CD4-positive, CD25-positive, alpha-beta regulatory T cell (primary cell): ENCODE measurements around the gene SH3GL3. TPM values are rescaled to one million over a fixed set of nuclear protein-coding genes. Genes with fewer than 3 reads are reported as not detected.

Source experiments
- ATAC-seq, 2 donors: fragments of 150-1000 bp; cut with Tn5 transposase; one replicate each; pipeline ENCODE4 v1.10.0; 2021; ENCODE audit warnings: low read depth in 2 of 2, moderate number of reproducible peaks in 2 of 2, moderate library complexity in 1 of 2
- DNase-seq, 3 donors: peaks; one replicate each; pipeline versions ENCODE4 v3.0.0 to v3.0.0-alpha.2; 2012 to 2022; ENCODE audit warnings: mixed read lengths in 1 of 3
- H3K27ac ChIP-seq: one replicate; pipeline ENCODE4 v1.7.0; 2013; ENCODE audit warnings: mild to moderate bottlenecking, low read length; ENCODE audit not compliant: insufficient read depth, poor library complexity, severe bottlenecking
- H3K27me3 ChIP-seq: one replicate; pipeline ENCODE4 v1.7.0; 2013; ENCODE audit warnings: low read length; ENCODE audit not compliant: control insufficient read depth, insufficient read depth
- H3K36me3 ChIP-seq: one replicate; pipeline ENCODE4 v1.7.0; 2013; ENCODE audit warnings: mild to moderate bottlenecking, low read length, moderate library complexity; ENCODE audit not compliant: control insufficient read depth, insufficient read depth
- H3K4me1 ChIP-seq: 2 replicates; pipeline ENCODE4 v1.7.0; 2013; ENCODE audit warnings: mild to moderate bottlenecking, low read length; ENCODE audit not compliant: insufficient read depth, control insufficient read depth, poor library complexity, severe bottlenecking
- H3K4me3 ChIP-seq: one replicate; pipeline ENCODE4 v1.7.0; 2013; ENCODE audit warnings: low read depth, mild to moderate bottlenecking, low read length, moderate library complexity
- H3K9me3 ChIP-seq, 2 experiments: 1 replicate in 1 of 2; 2 replicates in 1 of 2; pipeline ENCODE4 v1.7.0; 2013; ENCODE audit warnings: low read length in 2 of 2, mild to moderate bottlenecking in 1 of 2, moderate library complexity in 1 of 2; ENCODE audit not compliant: control insufficient read depth in 2 of 2
- H3K27ac Mint-ChIP-seq, 3 donors: one replicate each; pipeline ENCODE4 v1.8.0; 2020 to 2022; ENCODE audit warnings: mild to moderate bottlenecking in 3 of 3, mixed read lengths in 3 of 3, moderate library complexity in 2 of 3
- H3K27me3 Mint-ChIP-seq: one replicate; pipeline ENCODE4 v1.8.0; 2022; ENCODE audit warnings: mild to moderate bottlenecking, mixed read lengths
- H3K36me3 Mint-ChIP-seq: one replicate; pipeline ENCODE4 v1.8.0; 2020; ENCODE audit warnings: mixed read lengths
- H3K4me1 Mint-ChIP-seq, 4 donors: one replicate each; pipeline ENCODE4 v1.8.0; 2020 to 2022; ENCODE audit warnings: mixed read lengths in 4 of 4, mild to moderate bottlenecking in 1 of 4
- H3K4me3 Mint-ChIP-seq, 4 donors: one replicate each; pipeline ENCODE4 v1.8.0; 2020 to 2022; ENCODE audit warnings: mild to moderate bottlenecking in 4 of 4, mixed read lengths in 4 of 4, moderate library complexity in 3 of 4
- H3K9me3 Mint-ChIP-seq, 7 donors: one replicate each; pipeline ENCODE4 v1.8.0; 2020 to 2022; ENCODE audit warnings: mixed read lengths in 7 of 7, mild to moderate bottlenecking in 3 of 7, moderate library complexity in 2 of 7
- polyA plus RNA-seq, 4 donors: library from polyadenylated mRNA; unstranded; fragments of 300-500 nt; fragmentation: Illumina TruSeq; gene quantifications; one replicate each; pipeline ENCODE4 v1.2.3, GENCODE V29; 2021
- total RNA-seq: library from RNA; stranded (reverse); gene quantifications from one replicate; pipeline ENCODE4 v1.2.3, GENCODE V29; 2022

Gene SH3GL3
- total and polyA plus RNA-seq, 5 donors from 2014 or later, result not detected

DNA sequence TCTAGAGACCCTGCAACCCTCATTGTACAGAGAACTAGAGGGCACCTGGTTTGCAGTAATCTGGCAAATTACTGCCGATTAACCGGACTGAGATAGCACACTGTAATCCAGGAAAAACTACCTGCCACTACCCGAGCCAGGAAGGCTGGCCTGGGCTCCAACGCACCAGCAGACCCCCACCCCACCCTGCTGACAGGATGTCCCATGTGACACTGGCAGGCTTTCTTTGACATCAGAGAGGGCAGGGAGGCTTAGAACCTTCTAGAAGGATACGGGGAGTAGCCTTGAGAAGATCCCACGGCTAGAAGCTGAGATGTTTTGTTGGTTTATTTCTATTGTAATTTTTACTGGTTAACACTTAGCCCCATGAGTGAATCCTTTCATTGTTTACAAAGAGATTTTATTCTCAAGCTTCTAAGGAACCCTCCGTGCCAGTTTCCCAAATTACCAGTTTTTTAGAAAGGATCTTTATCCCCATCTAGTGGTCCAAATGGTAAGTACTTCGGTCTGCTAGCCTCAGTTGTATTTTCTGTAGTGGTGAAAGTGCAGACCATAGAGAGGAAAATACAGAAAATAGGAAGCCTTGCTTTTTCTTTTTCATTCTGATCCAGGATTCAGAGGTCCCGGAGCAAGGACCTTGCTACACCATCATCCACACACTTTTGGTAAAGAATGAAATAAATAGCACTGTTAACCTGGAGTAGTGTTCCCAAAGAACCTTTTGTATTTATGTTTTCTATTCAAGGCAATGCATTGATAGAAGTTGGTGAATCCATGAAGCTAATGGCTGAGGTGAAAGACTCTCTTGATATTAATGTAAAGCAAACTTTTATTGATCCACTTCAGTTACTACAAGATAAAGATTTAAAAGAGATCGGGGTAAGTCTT is 124.9 kb downstream of the SH3GL3 start:
- Mint-ChIP-seq H3K4me1 (no peaks in the 10 kb centered on the region), H3K27me3 (peaks cover 9% of the 10 kb centered on the region), H3K36me3 (no peaks in the 10 kb centered on the region), H3K4me3 (no peak overlapping the region), H3K9me3 (peaks cover 0 to 2% (median 0%) of the 10 kb centered on the region in 7 donors), H3K27ac (no peak overlapping the region)
- H3K27me3 ChIP-seq, result no peaks in the 10 kb centered on the region
- ATAC-seq, result no peak
- H3K4me1 ChIP-seq, result no peaks in the 10 kb centered on the region
- H3K4me3 ChIP-seq, result no peak overlapping the region
- H3K36me3 ChIP-seq, result no peaks in the 10 kb centered on the region
- no peaks in the 10 kb centered on the region for H3K9me3 ChIP-seq
- no peak overlapping the region for H3K27ac ChIP-seq
- peak in 1 of 3 donors; percentile 3 for DNase-seq

GRCh38 chr15:83574345-83574744 is 127.2 kb downstream of the SH3GL3 start:
- no peaks in the 10 kb centered on the region for H3K36me3 ChIP-seq
- H3K27me3 ChIP-seq, result no peaks in the 10 kb centered on the region
- Mint-ChIP-seq H3K4me1 (no peaks in the 10 kb centered on the region), H3K9me3 (peaks cover 0 to 2% (median 0%) of the 10 kb centered on the region in 7 donors), H3K27ac (no peak overlapping the region), H3K4me3 (no peak overlapping the region), H3K27me3 (peaks cover 9% of the 10 kb centered on the region), H3K36me3 (no peaks in the 10 kb centered on the region)
- H3K4me1 ChIP-seq, result no peaks in the 10 kb centered on the region
- no peak overlapping the region for H3K4me3 ChIP-seq
- ATAC-seq, result no peak
- no peak overlapping the region for H3K27ac ChIP-seq
- H3K9me3 ChIP-seq, result no peaks in the 10 kb centered on the region
- no peak for DNase-seq

GRCh38 chr15:83578691-83579090 is 131.6 kb downstream of the SH3GL3 start:
- DNase-seq, result no peak
- peaks cover 4% of the 10 kb centered on the region for H3K27me3 Mint-ChIP-seq
- Histone ChIP-seq H3K27me3 (no peaks in the 10 kb centered on the region), H3K4me3 (no peak overlapping the region), H3K9me3 (no peaks in the 10 kb centered on the region), H3K4me1 (no peaks in the 10 kb centered on the region), H3K27ac (no peak overlapping the region), H3K36me3 (no peaks in the 10 kb centered on the region)
- no peaks in the 10 kb centered on the region for H3K4me1 Mint-ChIP-seq
- no peaks in the 10 kb centered on the region for H3K36me3 Mint-ChIP-seq
- H3K9me3 Mint-ChIP-seq, result peaks cover 0 to 2% (median 0%) of the 10 kb centered on the region in 7 donors
- no peak overlapping the region for H3K4me3 Mint-ChIP-seq
- no peak overlapping the region for H3K27ac Mint-ChIP-seq
- ATAC-seq, result no peak

DNA sequence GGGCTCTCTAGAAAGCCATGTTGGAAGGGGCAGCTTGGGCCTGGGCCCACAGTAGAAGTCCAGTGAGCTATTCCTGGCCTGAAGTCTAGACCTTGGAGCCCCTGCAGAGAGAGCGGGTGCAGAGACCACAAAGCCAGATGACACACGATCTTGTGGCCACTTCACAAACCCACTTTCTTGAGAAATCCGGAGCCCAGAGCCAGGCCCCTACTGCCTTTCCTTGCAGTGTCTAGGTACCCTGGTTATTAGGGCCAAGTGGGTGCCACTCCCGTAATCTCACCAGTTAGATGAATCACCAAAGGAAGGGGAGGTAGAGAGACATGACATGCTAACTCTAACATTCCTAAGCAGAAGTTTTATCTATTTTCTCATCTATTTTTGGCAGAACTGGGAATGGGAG is 134.2 kb downstream of the SH3GL3 start:
- no peak overlapping the region for H3K27ac Mint-ChIP-seq
- Histone ChIP-seq H3K36me3 (no peaks in the 10 kb centered on the region), H3K9me3 (no peaks in the 10 kb centered on the region), H3K27ac (no peak overlapping the region), H3K27me3 (no peaks in the 10 kb centered on the region), H3K4me3 (no peak overlapping the region), H3K4me1 (no peaks in the 10 kb centered on the region)
- H3K27me3 Mint-ChIP-seq, result no peaks in the 10 kb centered on the region
- ATAC-seq (no peak), DNase-seq (no peak)
- no peaks in the 10 kb centered on the region for H3K36me3 Mint-ChIP-seq
- H3K9me3 Mint-ChIP-seq, result no peaks in the 10 kb centered on the region
- H3K4me1 Mint-ChIP-seq, result no peaks in the 10 kb centered on the region
- no peak overlapping the region for H3K4me3 Mint-ChIP-seq

- DNase-seq (no peak), ATAC-seq (no peak)
- peaks cover 0 to under 1% (median 0%) of the 10 kb centered on the region in 7 donors for H3K9me3 Mint-ChIP-seq
- H3K27me3 ChIP-seq, result no peaks in the 10 kb centered on the region
- no peak overlapping the region for H3K4me3 ChIP-seq
- no peaks in the 10 kb centered on the region for H3K4me1 ChIP-seq
- H3K9me3 ChIP-seq, result no peaks in the 10 kb centered on the region
- H3K27me3 Mint-ChIP-seq, result no peaks in the 10 kb centered on the region
- no peak overlapping the region for H3K4me3 Mint-ChIP-seq
- H3K27ac ChIP-seq, result no peak overlapping the region
- no peaks in the 10 kb centered on the region for H3K36me3 ChIP-seq
- no peak overlapping the region for H3K27ac Mint-ChIP-seq
- no peaks in the 10 kb centered on the region for H3K36me3 Mint-ChIP-seq
- H3K4me1 Mint-ChIP-seq, result no peaks in the 10 kb centered on the region
Observed at GRCh38 chr15:83582381-83582780, 135.2 kb downstream of the SH3GL3 start.

GRCh38 chr15:83585601-83586335 is 138.6 kb downstream of the SH3GL3 start:
- Mint-ChIP-seq H3K4me3 (no peak overlapping the region), H3K9me3 (peaks cover 0 to 2% (median 0%) of the 10 kb centered on the region in 7 donors), H3K36me3 (no peaks in the 10 kb centered on the region), H3K27ac (no peak overlapping the region), H3K27me3 (no peaks in the 10 kb centered on the region), H3K4me1 (no peaks in the 10 kb centered on the region)
- no peaks in the 10 kb centered on the region for H3K36me3 ChIP-seq
- H3K27ac ChIP-seq, result no peak overlapping the region
- no peaks in the 10 kb centered on the region for H3K9me3 ChIP-seq
- H3K4me3 ChIP-seq, result no peak overlapping the region
- H3K4me1 ChIP-seq, result no peaks in the 10 kb centered on the region
- H3K27me3 ChIP-seq, result no peaks in the 10 kb centered on the region
- DNase-seq (no peak), ATAC-seq (no peak)

DNA sequence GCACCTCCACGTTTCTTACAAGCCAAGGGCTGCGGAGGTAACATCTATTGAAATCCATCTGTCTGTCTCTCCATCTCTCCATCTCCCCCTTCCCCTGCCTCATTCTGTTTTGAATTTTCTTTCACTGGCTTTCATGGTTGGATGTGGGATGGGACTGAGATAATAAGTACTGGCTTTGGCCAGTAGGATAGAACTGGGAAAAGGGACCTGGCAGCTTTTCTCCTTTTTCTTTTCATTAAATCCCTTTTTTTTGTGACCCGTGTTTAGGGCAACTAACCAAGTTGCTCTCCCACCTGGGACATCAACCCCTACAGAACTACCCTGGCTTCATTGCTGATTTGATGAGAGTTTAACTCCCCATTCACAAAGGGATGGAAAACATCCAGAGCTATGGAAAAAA is 139.9 kb downstream of the SH3GL3 start:
- H3K4me1 Mint-ChIP-seq, result no peaks in the 10 kb centered on the region
- DNase-seq, result no peak
- H3K27ac ChIP-seq, result no peak overlapping the region
- H3K27me3 ChIP-seq, result no peaks in the 10 kb centered on the region
- H3K27ac Mint-ChIP-seq, result no peak overlapping the region
- H3K9me3 Mint-ChIP-seq, result peaks cover 0 to 2% (median 0%) of the 10 kb centered on the region in 7 donors
- H3K36me3 Mint-ChIP-seq, result no peaks in the 10 kb centered on the region
- ATAC-seq, result no peak
- H3K36me3 ChIP-seq, result no peaks in the 10 kb centered on the region
- no peaks in the 10 kb centered on the region for H3K27me3 Mint-ChIP-seq
- no peaks in the 10 kb centered on the region for H3K4me1 ChIP-seq
- H3K9me3 ChIP-seq, result no peaks in the 10 kb centered on the region
- no peak overlapping the region for H3K4me3 ChIP-seq
- H3K4me3 Mint-ChIP-seq, result no peak overlapping the region
